GM10266 (cell line): ENCODE measurements around the gene PDE7B.

Experiments used
- DNase-seq: peaks from one replicate; pipeline ENCODE4 v3.0.0; 2012; ENCODE audit errors: extremely low spot score
- TF ChIP-seq, protein P1 (sequence below): IDR thresholded peaks from 2 replicates; pipeline ENCODE4 v1.5.1; 2012; ENCODE audit warnings: mild to moderate bottlenecking, low read depth; ENCODE audit not compliant: control insufficient read depth, insufficient read depth; ENCODE audit errors: missing control alignments

PDE7B gene

DNA sequence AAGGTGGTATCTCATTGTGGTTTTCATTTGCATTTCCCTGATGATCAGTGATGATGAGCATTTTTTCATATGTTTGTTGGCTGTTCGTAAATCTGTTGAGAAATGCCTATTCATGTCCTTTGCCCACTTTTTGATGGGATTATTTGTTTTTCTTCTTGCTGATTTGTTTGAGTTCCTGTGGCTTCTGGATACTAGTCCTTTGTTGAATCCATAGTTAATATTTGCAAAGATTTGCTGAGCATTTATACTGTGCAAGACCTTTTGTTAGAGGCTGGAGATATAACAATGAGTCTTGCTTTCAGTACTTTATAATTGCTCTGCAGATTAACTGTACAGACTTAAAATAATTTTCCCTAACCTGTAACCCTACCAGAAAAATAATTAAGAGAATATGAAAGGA lies 35.6 kb downstream of the PDE7B start:
- TF ChIP-seq, protein P1, sequence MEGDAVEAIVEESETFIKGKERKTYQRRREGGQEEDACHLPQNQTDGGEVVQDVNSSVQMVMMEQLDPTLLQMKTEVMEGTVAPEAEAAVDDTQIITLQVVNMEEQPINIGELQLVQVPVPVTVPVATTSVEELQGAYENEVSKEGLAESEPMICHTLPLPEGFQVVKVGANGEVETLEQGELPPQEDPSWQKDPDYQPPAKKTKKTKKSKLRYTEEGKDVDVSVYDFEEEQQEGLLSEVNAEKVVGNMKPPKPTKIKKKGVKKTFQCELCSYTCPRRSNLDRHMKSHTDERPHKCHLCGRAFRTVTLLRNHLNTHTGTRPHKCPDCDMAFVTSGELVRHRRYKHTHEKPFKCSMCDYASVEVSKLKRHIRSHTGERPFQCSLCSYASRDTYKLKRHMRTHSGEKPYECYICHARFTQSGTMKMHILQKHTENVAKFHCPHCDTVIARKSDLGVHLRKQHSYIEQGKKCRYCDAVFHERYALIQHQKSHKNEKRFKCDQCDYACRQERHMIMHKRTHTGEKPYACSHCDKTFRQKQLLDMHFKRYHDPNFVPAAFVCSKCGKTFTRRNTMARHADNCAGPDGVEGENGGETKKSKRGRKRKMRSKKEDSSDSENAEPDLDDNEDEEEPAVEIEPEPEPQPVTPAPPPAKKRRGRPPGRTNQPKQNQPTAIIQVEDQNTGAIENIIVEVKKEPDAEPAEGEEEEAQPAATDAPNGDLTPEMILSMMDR: no peak
- DNase-seq: no peak

DNA sequence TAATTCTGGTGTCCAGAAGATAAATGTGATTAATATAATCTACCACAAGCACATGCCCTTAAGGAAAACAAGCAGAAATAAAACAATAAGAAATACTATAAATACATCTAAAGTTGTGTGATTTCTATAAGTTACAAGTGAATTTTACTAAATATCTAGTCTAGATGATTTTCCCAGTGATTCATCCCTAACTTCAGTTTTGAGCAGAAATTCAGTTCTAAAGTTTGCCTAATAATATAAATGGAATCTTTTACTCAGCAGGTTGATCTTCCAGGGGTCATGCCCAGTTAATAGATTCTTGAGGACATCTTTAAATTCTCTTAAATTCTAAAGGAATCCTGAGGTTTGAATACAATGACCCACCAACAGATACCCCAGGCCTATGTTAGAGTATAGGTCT lies 37.3 kb downstream of the PDE7B start:
- DNase-seq: no peak
- TF ChIP-seq, protein P1: no peak

DNA sequence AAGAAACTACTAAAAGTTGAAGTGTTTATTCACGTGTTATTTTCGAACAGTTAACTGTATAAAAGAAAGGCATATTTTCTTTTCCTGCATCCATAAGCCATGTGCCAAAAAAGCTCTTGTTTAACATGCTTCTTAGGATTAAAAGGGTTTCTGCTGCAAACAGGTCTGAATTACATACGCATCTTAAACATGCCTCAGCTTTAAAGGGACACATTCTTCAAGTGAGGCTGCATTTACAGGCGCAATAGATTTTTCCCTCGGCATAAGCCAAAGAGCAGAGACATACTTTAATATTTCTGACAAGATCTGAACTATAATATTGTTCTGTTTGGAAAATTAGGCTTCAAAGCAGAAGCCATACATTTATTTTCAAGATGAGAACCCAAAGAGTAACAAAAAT lies 39.4 kb downstream of the PDE7B start:
- no peak for DNase-seq
- TF ChIP-seq, protein P1: no peak

DNA sequence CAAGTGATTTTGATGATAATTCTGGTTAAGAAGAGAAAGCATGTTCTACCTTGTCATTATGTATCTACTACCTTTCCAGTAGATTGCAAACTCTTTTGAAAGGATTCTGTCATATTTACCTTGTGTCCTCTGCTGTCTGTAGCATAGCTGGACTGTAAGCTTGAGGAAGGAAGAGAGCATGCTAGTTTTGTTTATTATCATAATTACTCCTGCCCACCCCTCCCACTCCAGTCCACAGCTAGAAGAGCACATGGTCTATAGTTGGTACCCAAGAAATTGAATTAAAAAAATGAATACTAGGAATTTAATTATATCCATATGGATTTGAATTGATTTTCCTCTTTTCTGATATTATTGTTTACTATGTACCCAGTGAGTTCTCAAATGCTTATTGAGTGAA lies 40.2 kb downstream of the PDE7B start:
- TF ChIP-seq, protein P1: no peak
- DNase-seq: no peak

DNA sequence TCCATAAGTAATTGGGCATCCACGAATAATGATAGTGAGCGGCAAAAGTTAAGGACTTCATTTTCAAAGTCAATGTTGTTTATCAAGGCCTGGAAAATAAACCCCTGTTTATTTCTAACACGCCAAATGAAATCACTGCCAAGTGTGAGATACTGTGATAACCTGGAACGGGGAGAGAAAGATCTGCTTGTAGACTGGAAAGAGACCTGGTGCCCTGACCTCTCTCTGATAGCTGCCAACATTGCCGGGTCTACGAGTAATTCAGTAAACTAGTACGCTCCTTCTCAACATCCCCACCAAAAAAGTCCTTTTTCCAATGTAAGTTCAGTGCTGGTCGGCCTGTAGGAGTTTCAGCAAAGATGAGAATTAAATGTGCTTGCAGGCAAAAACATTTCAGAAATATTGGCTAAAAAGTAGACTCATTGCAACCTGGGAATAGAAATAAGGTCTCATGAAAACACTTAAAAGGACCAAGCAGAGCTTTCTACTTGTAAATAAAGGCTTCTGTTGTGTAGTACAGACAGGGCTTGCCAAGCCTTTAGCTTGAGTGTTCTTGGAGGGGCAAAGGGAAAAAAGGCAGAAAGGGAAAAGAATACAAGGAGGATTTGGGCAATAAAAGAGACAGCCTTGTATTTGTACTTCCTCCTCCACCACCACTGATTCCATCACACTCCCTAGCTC lies 43.9 kb downstream of the PDE7B start:
- no peak for DNase-seq
- TF ChIP-seq, protein P1: no peak

DNA sequence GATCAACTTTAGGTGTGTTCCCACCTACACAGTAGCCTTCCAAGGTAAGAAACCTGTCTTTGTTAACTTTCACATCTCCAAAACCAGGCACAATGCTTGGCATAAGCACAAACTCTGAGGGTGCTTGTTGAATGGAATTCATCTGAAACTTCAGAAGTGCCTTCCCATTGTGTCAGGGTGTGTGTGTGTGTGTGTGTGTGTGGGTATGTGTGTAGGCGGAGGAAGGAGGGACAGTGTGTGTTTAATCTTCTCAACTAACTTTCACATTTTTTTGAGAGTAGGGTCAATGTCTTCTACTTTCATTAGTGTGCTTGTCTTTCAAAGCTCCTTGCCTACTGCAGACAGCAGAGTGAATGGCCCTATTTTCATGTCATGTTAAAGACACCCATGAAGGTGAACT lies 45.6 kb downstream of the PDE7B start:
- no peak for DNase-seq

DNA sequence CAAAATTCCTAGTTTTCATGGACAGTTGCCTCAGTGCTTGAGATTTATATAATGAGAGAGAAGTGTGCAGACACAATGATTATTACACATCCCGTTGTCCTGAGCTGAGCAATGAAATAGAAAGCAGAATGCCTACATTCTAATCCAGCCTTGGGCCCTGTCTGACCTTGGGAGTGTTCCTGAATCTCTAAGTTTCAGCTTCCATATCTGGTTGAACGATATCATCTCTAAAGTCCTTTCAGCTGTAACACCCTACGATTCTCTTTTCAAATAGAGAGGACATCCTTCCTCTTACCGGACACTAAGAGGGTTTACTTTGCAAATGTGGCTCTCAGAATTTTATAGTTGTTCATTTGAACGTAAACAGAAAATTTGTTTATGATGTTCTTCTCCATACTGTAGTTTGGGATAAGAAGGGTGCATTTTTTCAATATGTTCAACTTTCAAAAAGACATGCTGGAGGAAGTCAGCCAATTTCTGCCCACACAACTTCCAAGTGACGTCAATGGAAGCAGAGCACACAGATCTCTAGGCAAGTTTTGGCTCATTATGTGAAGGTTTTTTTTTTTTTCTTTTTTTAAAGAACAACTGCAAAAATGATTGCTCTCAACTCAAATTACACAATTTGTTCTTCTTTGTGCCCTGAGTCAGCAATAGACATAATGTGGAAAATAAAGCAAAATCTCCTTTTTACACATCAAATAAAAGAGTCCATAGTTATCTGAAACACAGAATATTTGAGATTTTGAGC lies 50.4 kb downstream of the PDE7B start:
- TF ChIP-seq, protein P1: no peak
- DNase-seq: no peak

More for the DNA sequence above, 45.6 kb downstream of the PDE7B start:
- TF ChIP-seq, protein P1: no peak
